NCI-H1048 (cell line): ENCODE results near the gene CD2BP2.
"Not testable (repeated sequence)": the region's sequence is repeated elsewhere in the genome, so short reads cannot be mapped to it uniquely, and the experiment has no call there.

Experiments used
- DNase-seq: peaks from one replicate; lab custom pipeline; 2025; lab: John Stamatoyannopoulos, UW

Gene CD2BP2

DNA sequence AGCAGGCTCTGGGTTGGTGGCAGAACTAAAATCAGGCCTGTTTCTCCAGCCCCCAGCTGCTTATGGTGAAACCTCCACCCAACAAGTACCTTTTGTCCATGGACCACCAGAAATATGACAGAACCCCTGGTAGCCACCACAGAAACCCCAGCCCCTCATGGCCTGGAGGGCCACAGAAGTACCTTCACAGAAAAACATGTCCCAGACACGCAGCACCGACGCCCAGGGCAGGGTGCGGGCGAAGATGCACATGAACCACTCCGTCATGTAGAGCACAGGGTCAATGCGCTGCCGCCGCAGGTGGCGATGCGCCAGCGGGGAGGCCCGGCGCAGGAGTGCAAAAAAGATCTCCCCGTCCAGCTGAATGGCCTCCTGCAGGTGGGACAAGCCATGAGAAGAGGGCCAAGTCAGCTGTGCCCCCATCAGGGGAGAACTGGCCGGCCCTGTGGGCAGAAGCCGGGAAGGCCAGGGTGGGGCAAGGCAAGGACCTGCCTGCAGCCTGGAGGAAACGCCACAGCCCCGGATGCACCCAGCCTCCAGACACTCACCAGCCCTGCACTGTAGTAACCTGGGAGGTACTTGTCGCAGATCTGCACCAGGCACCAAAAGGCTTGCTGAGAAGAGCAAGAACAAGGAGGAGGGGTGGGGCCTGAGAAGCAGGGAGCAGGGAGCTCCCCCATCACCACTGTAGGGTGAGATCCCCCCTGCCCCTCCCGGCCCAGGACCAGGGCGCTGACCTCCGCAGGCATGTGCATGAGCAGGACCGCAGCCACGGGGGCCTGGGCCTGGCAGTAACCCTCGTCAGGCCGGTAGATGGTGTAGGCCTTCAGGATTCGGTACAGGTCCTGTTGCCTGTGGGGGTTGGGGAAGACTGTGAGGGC, 4.1 kb upstream of the CD2BP2 start:
- DNase-seq, result no peak

DNA sequence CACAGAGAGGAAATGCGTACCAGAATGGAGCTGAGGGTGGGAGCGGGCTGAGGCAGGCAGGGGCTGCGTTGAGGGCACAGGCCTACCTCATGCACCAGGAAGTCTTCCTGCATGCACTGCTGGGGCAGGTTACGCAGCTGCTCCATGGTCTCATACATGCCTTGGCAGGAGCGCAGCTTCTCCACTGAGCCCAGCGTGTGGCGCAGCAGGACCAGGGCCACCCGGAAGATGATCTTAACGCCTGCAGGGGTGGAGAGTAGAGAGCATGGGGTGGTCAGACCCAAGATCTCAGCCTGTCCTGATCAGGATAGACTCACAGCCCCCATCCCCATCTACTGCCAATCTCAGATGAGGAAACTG, 3.4 kb upstream of the CD2BP2 start:
- DNase-seq, result no peak

DNA sequence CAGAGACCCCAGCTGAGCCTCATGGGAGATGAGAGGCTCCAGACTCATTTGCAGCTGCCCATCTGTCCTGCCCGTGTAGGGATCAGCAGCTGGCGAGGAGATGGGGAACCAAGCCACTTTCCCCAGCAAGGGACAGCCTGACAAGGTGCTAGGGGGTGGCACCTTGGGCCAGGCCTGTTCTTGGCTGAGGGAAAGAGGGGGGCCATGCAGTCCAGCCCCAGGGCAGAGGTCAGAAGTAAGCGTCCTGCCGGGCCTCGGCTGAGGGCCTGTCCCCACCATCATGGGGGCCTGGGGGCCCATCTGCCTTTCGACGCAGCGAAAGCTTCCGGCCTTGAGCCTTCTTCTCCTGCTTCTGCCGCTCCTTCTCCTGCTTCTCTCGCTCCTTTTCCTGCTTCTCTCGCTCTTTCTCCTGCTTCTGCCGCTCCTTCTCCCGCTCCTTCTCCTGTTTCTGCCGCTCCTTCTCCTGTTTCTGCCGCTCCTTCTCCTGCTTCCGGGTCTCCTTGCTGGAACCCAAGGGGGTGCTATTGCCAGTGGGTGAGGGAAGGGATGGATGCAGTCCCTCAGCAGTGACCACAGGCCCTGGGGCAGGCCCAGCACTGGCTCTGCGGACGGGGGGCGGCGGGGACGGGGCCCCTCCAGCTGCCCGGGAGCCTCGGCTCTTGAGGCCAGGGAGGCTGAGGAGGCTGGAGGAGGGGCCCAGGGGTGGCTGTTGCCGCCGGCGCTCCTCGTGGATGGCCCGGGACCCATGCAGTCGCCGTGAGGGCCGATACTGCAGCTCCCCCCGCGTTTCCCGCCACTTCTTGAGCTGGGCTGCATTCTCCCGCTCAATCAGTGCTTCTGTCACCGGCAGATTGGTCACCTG, 2.8 kb upstream of the CD2BP2 start:
- no peak for DNase-seq

DNA sequence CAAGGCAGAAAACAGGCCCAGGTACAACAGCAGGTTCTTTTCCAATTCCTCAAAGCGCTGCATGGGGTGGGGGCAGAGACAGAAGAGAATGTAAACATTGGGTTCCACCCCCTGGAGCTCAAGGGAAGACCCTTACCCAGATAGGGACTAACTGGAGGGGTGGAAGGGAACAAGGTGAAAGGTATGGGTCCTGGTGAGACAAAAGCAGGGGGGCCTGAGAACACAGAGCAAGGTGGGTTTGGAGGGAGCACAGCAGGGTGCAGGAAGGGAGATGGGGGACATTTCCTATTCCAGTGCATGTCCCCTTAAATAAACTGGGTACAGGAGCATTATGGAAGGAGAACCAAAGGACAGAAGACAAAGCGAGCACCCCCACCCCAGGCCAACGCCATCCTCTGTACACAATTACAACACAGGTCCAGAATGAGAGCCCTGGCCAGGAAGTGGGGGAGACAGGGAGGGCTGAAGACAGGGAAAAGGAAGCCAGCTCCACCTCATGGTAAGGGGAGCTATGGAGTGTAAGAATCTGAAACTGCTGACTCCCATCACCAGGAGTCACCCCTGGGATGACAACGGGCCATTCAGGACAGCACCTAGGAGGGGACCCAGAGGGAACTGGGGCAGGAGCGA, 2.1 kb upstream of the CD2BP2 start:
- DNase-seq, result no peak

DNA sequence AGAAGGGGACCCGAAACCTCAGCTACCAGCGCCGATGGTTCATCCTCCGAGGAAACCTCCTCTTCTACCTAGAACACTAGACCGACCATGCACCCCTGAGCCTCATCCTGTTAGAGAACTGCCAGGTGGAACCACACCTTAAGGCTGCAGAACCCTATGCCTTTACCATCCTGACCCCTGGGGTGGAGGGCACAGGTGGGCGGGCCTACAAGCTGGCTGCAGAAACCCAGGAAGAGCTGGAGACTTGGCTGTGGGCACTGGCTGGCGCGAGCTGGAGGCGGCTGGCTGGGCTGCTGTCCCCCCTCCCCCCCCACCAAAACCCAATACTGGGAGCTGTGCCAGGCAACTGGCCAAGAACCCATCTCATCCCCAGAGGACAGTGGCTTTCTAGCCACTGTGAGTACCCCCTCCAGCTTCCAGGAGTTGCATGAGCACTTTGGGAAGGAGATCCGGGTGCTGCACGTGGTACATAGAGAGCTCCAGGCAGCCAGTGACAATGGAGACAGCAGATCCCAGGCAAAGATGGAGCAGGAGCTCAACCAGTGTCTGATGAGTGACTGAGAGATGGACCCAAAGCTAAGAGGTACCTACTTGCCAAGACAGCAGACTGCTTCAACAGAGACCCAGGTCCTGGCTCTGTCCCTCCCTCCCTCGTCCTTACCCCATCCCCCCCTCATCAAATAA, 1.4 kb upstream of the CD2BP2 start:
- no peak for DNase-seq

DNA sequence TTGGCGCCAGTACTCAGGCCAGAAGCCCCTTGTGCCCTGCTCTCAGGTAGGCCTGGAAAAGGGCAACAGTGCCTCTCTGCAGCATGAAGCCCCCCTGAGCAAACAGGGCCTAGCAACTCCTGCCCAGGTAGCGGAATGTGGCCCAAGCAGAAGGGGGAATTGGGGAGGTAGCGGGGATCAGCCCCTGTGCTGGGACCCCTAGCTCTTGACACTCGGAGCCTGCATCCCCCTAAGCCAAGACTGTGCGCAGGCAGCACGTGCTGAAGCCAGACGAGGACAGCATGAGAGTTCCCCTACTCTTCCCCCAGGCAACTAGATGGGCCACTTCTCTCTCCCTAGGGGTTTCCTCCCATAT, 823 bp upstream of the CD2BP2 start:
- DNase-seq, result no peak

DNA sequence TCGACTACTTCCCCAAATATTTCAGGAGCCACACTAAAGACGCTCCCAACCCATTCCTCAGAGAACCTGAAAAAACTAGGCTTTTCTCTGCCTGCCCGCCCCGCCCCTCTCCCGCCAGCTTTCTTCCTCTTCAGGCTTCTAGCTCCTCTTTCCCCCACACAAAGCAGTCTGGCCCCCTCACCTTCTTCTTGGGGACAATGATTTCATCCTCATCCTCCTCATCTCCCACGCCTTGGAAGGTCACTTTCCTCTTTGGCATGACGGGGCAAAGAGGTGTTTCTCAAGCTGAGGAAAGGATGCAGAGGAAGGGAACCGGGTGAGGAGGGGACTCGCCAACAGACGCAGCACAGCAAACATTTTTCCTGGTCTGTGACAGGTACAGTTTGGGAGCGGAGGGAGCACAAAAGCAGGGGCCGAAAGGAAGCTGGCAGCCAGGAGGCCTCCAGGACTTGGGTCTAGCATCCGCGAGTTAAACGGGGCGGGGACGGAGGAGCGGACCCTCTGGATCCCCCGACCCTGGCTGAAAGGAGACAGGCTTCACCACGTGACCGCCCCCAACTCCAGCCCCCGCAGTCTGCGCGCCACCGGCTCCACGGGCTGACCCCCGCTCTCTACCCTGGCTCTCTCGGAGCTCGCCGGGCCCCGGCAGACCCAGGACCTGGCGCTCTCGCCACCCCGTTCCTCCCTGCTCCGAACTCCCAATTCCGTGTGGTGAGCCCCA, 525 bp downstream of the CD2BP2 start:
- no peak for DNase-seq

DNA sequence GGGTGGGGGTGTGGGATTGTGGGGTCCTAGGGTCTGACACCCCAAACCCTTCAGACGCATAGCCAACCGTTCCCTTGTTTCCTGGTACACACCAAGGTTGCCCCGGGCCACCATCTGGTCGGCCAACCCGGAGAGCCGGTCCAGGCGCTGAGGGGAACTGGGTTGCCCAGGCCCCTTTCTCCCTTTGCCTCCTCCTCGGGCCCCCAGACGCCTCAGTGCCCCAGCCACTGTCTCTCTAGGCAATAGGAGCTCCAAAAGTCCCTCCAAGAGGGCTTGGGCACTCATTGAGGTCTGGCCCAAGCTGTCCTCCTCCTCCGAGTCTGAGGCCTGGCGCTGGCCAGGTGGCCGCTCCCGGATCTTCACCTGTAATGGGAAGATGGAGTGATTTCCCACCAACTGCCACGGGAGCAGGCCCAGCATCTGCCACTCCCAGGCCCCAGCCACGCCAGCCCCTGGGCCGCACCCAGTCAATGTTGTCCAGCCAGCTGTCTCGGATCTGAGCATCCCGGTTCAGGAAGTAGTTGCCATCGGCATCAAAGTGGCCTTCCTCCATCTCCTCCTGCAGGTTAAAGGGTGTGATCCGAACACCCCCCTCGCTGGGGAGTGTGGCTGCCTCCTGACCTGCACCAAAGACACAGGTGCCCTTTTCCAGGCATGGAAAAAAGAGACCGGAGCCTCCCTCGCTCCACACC, 1.5 kb downstream of the CD2BP2 start:
- no peak for DNase-seq

DNA sequence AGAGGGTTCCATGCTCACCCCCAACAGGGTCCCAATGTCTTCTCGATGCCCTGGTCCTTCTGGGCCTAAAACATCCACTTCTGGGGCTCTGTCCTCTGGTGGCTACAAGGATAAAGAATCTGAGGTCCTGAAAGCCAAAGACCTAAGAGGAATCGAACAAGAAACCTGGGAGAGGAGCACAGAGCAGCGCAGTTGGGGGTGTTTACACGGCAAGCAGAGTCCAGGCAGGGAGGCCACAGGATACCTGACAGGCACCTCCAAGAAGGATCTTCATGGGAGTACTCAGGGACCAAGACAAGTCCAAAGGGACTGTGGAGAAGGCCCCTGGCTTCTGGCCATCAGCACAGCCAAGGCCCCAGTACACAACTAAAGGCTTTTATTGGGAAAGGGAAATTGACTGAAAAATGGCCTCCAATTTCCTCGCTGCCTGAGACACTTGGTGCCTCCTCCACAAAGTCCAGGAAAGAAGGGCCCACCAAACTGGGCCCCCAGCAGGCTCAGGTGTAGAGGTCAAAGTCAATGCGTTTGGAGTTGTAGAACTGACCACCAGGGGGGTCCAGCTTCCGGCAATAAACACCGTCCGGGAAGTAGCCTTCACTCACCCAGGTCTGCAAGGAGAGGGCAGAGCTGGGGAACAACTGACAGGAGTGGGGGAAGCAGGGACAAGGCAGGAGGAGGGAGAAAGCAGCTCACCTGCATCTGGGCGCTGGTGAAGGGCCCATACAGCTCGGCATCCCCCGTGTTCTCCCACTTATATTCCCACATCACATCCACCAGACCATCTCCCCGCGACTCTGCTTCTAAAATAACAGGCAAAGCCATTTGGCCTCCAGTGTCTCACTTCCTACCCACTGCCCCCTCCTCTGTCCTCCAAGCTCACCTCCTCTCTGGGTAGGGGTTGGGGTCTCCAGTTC, 2.4 kb downstream of the CD2BP2 start:
- DNase-seq, result no peak

DNA sequence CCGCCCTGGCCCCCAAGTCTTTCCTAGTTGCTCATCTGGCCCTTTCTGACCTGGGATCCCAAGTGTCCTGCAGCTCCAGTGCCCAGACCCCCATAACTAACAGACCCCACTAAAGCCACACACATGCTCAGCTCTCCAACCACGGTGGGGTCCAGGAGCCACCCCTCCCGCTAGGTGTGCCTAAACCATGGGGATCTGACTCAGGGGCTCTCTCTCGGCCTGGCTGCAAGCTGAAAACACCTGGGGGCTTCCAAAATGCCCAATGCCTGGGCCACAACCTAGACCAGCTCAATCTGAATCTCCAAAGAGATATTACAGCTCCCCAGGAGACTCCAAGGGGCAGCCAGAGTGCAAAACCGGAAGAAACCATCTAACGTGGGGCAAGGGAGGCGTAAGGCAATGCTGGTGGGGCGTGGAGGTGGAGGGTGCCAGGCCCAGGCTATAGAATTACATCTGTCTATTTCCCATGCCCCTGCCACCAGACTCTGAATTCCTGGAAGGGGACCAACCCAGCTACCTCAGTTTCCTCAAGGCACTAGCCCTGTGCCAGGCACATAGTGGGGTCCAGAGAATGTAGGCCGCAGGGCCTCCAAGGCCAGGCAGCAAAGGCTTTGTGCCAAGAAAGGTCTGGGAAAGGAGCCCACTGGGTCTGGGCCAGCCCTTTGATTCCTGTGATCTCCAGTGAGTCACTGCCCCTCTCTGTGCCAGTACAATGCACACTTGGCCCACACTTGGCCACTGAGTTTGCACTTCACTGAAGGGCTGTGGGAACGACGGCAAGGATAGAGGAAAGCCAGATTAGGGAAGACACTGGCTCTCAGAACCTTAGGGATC, 3.3 kb downstream of the CD2BP2 start:
- DNase-seq, result no peak

DNA sequence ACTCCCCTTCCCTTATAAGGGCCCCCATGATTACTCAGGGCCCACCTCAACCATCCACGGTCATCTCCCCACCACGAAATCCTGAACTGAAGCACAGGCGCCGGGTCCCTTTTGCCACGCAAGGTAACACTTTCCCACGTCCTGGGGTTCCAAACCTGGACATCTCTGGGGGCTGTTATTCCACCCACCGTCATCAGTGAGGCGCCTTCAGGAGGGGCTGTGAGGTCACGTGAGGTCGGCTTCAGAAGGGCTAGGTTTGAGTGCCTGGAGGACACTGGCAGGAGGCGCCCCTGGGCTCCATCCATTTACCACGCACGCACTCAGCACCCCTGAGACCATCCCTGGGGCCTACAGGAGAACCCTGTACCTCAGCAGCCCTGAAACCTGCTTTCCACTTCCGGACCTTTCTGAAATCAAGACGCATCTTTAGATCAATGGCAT, 4.1 kb downstream of the CD2BP2 start:
- DNase-seq, result no peak

DNA sequence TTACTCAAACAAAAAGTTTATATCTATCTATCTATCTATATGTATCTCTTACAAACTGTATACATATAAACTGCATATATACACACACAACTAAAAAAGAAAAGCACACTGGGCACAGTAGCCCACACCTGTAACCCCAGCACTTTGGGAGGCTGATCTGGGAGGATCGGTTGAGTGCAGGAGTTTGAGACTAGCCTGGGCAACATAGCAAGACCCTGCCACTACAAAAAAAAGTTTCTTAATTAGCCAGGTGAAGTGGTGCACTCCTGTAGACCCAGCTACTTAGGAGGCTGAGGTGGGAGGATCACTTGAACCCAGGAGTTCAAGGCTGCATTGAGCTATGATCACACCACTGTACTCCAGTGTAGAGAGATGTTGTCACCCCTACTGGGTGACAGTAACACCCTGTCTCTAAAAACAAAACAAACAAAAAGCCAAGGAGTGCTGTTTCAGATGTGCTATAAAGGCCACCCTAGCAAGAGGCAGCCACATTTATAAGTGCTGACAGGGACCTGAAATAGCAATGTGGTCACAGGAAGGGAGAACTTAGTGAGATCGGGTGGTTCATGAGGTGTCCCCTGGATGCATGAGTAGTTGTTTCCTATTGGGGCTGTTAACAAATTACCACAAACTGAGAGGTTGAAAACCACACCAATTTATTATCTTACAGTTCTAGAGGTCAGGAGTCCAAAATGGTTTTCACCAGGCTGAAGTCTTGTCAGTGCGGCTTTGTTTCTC, 4.8 kb downstream of the CD2BP2 start:
- no peak for DNase-seq

DNA sequence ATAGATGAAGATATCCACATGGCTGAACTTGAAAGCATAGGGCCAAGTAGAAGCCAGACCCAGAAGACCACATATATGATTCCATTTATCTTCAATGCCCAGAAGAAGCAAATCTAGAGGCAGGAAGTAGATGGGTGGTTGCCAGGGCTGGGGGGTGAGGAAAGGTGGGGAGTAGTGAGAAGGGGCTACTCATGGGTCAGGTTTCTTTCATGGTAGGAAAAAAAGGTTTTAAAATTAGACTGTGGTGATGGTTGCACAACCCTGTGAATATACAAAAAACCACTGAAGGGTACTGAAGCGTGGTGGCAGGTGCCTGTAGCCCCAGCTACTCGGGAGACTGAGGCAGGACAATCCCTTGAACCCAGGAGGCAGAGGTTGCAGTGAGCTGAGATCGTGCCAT, 5.4 kb downstream of the CD2BP2 start:
- DNase-seq, result no peak

DNA sequence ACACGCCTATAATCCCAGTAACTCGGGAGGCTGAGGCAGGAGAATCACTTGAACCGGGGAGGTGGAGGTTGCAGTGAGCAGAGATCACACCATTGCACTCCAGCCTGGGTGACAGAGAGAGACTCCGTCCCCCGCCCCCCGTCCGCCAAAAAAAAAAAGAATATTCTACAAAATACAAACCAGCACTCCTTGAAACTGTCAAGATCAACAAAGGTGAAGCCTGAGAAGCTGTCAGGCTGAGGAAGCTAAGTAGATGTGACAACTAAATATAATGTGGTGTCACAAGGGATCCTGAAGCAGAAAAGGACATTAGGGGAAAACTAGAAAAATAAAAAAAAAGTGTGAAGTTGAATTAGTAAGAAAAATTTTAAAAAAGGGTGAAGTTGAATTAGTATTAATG, 6.2 kb downstream of the CD2BP2 start:
- DNase-seq, result no peak

DNA sequence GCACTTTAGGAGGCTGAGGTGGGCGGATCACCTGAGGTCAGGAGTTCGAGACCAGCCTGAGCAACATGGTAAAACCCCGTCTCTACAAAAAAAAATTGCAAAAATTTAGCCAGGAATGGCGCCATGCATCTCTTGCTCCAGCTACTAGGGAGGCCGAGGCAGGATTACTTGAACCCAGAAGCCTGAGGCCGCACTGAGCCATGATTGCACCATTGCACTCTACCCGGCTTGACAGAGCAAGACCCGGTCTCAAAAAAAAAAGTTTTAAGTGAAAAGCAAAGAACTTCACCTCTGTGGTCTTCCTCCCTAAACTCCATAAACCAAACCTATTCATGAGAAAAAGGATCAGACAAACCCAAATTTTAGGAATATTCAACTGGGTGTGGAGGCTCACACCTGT, 7.0 kb downstream of the CD2BP2 start:
- no peak for DNase-seq

DNA sequence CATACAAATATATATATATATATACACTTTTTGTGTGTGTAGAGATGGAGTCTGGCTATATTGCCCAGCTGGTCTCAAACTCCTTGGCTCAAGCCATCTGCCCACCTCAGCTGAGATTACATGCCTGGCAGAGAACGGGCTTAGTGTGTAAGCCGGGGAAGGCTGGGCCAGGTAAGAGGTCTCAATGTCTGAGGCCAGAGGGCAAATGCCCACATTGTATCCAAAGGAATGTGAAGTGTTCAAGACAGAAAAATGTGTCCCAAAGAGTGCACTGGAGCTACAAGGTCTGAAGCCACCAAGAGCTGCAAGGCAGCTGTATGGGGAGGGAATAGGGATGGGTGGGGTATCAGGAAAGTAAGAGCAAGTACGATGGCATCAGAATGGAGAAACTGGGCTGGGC, 8.8 kb downstream of the CD2BP2 start:
- no peak for DNase-seq

DNA sequence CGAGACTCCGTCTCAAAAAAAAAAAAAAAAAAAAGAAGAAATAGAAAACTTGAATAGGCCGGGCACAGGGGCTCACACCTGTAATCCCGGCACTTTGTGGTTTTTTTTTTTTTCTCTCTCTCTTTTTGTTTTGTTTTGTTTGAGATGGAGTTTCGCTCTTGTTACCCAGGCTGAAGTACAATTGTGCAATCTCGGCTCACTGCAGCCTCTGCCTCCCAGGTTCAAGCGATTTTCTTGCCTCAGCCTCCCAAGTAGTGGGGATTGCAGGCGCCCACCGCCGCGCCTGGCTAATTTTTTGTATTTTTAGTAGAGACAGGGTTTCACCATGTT, 11.7 kb downstream of the CD2BP2 start:
- not testable (repeated sequence) for DNase-seq

DNA sequence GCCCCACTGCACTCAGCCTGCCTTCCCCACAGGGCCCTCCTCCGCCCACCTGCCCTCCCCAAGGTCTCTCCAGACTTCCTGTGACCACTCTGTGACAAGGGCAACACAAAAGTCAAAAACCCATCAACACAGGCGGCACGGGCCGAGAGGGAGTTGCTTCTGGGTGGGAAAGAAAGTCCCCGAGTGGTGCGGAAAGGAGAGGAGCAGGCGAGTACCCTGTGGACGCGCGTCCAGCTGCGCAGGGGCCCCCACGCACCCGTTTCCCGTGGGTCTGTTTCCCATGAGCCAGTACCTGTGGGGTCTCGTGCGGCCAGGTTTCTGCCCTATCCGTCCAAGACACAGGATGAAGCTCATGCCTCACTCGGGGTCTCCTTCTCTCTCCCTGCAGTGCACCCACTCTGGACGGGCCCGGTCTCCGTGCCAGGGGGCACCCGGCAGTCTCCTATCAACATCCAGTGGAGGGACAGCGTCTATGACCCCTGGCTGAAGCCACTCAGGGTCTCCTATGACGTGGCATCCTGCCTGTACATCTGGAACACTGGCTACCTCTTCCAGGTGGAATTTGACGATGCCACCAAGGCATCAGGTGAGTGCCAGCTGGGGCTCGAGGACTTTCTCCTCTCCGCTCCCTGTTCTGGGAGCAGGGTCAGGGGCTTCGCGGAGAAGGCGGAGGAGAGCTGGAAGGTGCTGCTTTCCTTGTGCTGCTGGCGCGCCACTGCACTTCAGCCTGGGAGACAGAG, 12.2 kb downstream of the CD2BP2 start:
- no peak for DNase-seq
